ENCODE measurements around the gene AANAT. TPM values are rescaled to one million over a fixed set of nuclear protein-coding genes. Genes with fewer than 3 reads are reported as not detected.

The AANAT gene
- total RNA-seq, result not detected in 2 replicates

DNA sequence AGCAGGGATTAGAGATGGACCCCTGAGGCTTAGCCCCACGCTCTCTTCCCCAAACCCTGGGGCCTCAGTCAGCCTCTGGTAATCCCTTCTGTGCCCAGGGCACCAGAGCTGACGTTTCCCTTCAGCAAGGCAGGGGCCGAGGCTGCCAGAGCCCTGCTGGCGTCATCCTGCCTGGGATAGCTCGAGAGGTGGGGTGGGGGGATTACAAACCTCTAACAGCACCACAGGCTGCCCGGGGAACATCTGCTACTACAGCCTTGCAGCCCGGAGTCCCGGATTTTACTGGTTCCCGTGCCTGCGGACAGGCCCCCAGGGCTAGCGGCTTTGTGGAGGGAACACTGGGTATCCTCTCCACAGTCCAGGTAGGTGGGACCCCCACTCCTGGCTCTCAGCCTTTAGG lies at the start of gene AANAT:
TSS of gene AANAT (plus strand) at position 238 of the 400 bp plus-strand sequence. CDS start 1,144 bp downstream, outside the sequence.

DNA sequence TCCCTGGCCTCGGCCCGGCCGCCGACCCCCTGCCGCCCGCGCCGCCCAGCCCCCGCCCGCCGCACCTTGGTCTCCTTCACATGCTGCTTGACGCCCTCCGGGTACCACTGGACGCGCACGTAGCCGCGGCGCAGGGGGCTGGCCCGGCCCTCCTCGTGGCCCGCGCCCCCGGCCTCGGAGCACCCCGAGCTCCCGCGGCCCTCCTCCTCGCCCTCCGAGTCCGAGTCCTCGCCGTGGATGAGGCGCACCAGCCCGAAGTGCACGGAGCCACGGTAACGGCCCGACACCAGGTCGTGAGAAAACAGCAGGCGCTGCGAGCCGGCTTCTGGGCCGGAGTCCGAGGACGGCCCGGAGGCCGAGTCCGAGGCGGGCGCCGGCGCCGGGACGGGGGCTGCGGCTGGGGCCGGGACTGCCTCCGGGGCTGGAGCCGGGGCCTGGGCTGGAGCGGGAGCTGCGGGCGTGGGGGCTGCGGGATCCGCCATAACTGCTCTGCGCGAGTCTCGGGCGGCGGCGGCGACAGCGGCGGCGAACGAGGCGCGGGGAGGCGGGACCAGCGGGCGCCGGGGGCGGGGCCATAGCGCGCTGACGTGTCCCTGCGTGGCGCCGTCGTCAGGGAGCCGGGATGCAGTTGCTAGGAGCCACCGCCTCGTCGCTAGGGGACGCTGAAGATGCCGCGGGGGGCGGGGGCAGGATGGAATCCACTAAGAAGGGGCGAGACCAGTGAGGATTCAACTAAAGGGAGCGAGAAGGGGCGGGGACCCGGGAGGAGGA lies 14.6 kb upstream of the AANAT start, which contains the start of gene UBE2O:
TSS of gene UBE2O (minus strand) at position 493 of the 771 bp plus-strand sequence. CDS start at position 482, 11 bp downstream.

DNA sequence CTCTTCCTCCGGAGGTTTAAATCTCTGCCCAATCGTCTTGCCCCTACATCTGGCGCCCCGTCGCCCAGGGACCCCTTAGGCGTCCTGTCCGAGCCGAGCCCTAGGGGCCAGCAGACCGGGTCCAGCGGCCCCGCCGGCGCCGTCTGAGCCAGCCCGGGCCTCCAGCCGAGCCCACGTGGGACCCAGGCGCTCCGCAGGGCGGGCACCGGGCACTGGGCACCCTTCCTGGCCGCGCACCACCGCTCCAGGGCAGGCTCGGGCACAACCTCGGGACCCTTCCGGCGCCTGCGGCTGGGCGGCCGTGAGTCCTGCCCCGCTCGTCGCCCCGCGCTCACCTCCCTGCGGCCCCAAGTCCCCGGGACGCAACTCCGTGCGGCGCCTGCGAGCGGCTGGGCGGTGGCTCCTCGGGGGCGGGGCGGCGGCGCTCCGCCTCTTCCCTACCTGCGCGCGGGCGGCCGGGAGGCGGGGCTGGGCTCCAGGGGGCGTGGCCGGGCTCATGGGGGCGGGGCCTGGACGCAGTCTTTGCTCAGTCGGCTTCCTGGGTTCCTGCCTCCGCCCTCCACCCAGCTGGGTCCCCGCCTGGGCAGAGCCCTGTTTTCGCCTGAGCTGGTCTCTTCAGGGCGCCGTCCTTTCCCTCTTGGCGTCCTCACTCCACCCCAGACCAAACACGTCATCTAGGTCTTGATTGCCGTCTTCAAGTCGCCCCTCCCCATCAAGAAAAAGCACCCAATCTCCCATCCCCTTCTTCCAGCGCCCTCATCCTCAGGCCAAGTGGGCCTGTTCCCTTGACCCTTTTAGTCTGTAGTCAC lies 33.8 kb downstream of the AANAT start, which contains the start of gene RHBDF2:
TSS of gene RHBDF2 (minus strand) at position 406 of the 809 bp plus-strand sequence. CDS start 19,899 bp downstream, outside the sequence.

Other genes starting within 250 kb of the AANAT start
- gene RNF157, start 227.1 kb upstream of the AANAT start, total RNA-seq, result 0.75 and 0.89 TPM in 2 replicates
- gene UBALD2, start 202.3 kb upstream of the AANAT start, total RNA-seq, result 2.7 and 4.6 TPM in 2 replicates
- gene QRICH2, start 159.3 kb upstream of the AANAT start, total RNA-seq, result 3.0 and 6.2 TPM in 2 replicates
- 36.4 and 38.2 TPM in 2 replicates for gene PRPSAP1, start 113.7 kb upstream of the AANAT start, total RNA-seq
- gene SPHK1, start 83.0 kb upstream of the AANAT start, total RNA-seq, result 73.4 and 79.2 TPM in 2 replicates
- gene UBE2O, start 14.5 kb upstream of the AANAT start, total RNA-seq, result 23.1 and 24.7 TPM in 2 replicates
- gene RHBDF2, start 33.8 kb downstream of the AANAT start, total RNA-seq, result 4.9 and 5.4 TPM in 2 replicates
- 9.5 and 18.1 TPM in 2 replicates for gene CYGB, start 70.1 kb downstream of the AANAT start, total RNA-seq
- gene PRCD, start 72.4 kb downstream of the AANAT start, total RNA-seq, result 2.4 and 5.2 TPM in 2 replicates
- 0.89 and 1.4 TPM in 2 replicates for gene ST6GALNAC2, start 118.3 kb downstream of the AANAT start, total RNA-seq
- gene ST6GALNAC1, start 176.2 kb downstream of the AANAT start, total RNA-seq, result not detected in 2 replicates
- 137 and 200 TPM in 2 replicates for gene MXRA7, start 243.4 kb downstream of the AANAT start, total RNA-seq